ENCODE results near the gene FGF14. TPM values are rescaled to one million over a fixed set of nuclear protein-coding genes. Genes with fewer than 3 reads are reported as not detected.

Gene FGF14
- total RNA-seq, 1 donor from 2014 or later, result 1.7 TPM

DNA sequence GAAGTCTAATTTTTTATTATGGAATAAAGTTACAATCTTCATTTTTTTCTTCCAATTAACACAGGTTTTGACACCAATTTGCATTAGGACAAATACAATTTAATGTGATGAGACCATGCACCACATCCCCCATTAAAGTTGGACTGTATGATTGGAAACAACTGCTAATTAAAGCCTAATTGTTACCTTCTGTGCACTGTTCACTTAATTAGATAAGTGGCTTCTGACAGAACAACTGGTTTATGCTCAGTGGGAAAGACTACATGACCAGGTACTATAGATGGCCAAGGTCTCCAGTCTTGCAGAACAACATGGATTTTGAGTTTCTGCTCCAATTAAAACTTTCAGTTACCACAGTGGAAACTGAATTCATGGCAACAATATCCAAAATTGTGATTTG lies 198.1 kb downstream of the FGF14 start:
- no peak for DNase-seq (ENCODE audit: low read depth, low spot score)
- Mint-ChIP-seq H3K4me3 (no peak overlapping the region), H3K27ac (ENCODE audit: unreplicated experiment) (no peak overlapping the region), H3K9me3 (no peaks in the 10 kb centered on the region), H3K27me3 (ENCODE audit: low read depth) (peaks cover 40% of the 10 kb centered on the region), H3K36me3 (ENCODE audit: low read depth) (no peaks in the 10 kb centered on the region), H3K4me1 (no peaks in the 10 kb centered on the region)
- TF ChIP-seq, protein P1, sequence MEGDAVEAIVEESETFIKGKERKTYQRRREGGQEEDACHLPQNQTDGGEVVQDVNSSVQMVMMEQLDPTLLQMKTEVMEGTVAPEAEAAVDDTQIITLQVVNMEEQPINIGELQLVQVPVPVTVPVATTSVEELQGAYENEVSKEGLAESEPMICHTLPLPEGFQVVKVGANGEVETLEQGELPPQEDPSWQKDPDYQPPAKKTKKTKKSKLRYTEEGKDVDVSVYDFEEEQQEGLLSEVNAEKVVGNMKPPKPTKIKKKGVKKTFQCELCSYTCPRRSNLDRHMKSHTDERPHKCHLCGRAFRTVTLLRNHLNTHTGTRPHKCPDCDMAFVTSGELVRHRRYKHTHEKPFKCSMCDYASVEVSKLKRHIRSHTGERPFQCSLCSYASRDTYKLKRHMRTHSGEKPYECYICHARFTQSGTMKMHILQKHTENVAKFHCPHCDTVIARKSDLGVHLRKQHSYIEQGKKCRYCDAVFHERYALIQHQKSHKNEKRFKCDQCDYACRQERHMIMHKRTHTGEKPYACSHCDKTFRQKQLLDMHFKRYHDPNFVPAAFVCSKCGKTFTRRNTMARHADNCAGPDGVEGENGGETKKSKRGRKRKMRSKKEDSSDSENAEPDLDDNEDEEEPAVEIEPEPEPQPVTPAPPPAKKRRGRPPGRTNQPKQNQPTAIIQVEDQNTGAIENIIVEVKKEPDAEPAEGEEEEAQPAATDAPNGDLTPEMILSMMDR (conservative IDR thresholded peaks at IDR 0.05), result no peak

DNA sequence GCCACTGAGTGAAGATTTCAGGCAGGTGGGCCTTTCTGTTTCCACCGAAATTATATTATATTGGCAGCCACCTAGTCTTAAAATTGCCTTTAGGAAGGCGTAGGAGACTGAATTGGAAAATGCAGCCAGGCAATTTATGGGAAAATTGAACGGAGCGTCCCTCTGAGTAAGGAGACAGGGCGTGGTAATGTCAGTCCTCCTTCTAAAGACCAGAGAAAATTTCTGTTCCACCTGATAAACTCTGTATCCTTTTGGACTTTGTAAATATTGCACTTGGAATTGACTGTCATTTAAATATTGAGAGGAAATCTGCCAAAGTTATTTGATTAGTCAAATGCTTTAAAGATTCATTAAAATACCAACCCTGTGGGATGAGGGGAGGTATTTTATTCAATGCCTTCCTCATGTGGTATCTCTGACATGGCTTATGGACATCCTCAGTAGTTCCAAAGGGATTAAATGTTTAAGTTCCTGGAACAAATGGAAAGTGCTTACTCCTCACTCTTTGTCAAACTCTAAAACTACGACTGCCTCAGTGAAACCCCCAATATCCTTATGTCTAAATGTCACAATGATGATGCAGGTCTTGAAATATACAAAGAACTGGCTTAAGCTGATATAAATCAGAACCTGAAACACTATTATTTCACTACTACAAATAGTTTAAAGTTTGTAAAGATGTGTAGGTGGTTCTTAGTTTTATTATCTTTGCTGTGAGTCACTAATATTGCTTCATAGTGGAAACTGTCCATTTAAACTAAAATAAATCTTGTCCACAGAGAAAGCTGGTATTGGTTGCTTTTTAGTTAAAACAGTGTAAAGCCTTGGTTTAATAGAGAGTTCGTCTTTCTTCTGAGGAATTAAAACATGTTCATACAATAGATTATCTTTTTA lies 203.2 kb downstream of the FGF14 start:
- peaks cover 55% of the 10 kb centered on the region for H3K27me3 Mint-ChIP-seq (ENCODE audit: low read depth)
- peaks cover 15% of the 10 kb centered on the region for H3K4me1 Mint-ChIP-seq
- no peaks in the 10 kb centered on the region for H3K36me3 Mint-ChIP-seq (ENCODE audit: low read depth)
- H3K27ac Mint-ChIP-seq (ENCODE audit: unreplicated experiment), result no peak overlapping the region
- H3K4me3 Mint-ChIP-seq, result no peak overlapping the region
- TF ChIP-seq, protein P1 (conservative IDR thresholded peaks at IDR 0.05), result no peak
- H3K9me3 Mint-ChIP-seq, result peaks cover 3% of the 10 kb centered on the region
- DNase-seq (ENCODE audit: low read depth, low spot score), result no peak

DNA sequence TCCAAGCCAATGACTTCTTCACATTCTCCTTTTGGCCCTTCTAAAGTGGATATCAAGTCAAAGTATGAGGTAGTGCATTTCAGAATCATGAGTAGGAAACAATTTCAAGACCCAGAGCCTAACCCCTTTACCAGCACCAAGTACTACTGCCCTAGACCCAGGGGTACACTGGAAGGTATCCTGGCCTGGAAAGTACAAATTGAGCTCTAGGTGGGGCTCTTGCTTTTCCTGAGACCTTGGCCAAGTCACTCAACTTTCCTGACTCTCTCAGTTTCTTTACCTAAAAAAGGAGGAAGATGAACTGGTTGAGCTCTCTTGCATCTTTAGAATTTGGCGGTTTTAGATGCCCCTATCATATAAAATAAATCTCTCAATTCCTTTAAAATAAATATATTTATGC lies 204.7 kb downstream of the FGF14 start:
- Mint-ChIP-seq H3K9me3 (peaks cover 3% of the 10 kb centered on the region), H3K27me3 (ENCODE audit: low read depth) (peaks cover 51% of the 10 kb centered on the region), H3K27ac (ENCODE audit: unreplicated experiment) (no peak overlapping the region), H3K4me1 (peaks cover 19% of the 10 kb centered on the region), H3K36me3 (ENCODE audit: low read depth) (no peaks in the 10 kb centered on the region), H3K4me3 (no peak overlapping the region)
- no peak for DNase-seq (ENCODE audit: low read depth, low spot score)
- TF ChIP-seq, protein P1 (conservative IDR thresholded peaks at IDR 0.05), result no peak

DNA sequence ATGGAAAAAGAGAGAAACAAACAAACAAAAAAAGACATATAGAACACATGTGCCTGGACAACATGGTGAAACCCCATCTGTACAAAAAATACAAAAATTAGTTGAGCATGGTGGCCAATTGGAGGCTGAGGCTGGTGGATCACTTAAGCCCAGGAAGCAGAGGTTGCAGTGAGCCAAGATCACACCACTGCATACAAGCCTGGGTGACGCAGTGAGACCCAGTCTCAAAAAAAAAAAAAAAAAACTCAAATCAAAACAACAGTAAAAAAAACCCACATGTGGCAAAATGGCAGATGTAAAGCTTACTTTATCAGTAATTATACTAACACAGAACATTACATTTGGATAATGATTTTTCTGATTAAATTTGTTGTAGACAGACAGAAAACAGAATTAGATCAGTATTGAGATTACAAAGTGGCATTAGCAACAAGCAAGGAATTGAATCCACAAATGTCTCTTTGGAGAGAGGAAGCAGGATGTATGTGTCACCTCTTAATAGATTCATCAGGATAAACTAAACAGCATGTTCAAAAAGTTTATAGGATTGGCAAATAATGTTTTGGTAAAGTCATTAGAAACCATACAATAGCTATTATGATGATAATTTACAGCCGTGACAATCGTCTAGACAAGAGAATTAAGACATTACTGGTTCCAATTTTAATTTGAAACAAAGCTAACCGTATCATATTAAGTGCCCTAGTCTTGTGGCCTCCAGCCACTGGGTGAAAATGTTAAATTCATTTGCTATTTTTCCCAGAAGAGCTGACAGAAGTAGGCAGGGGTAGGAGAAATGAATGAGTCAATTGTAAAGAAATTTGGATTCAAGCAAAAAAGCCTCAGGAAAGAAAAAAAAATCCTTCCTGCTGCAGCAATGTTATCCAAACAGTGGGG lies 206.0 kb downstream of the FGF14 start:
- H3K27ac Mint-ChIP-seq (ENCODE audit: unreplicated experiment), result no peak overlapping the region
- peaks cover 22% of the 10 kb centered on the region for H3K4me1 Mint-ChIP-seq
- DNase-seq (ENCODE audit: low read depth, low spot score), result no peak
- peaks cover 3% of the 10 kb centered on the region for H3K9me3 Mint-ChIP-seq
- TF ChIP-seq, protein P1 (conservative IDR thresholded peaks at IDR 0.05), result no peak
- no peak overlapping the region for H3K4me3 Mint-ChIP-seq
- peaks cover 39% of the 10 kb centered on the region for H3K27me3 Mint-ChIP-seq (ENCODE audit: low read depth)
- no peaks in the 10 kb centered on the region for H3K36me3 Mint-ChIP-seq (ENCODE audit: low read depth)

DNA sequence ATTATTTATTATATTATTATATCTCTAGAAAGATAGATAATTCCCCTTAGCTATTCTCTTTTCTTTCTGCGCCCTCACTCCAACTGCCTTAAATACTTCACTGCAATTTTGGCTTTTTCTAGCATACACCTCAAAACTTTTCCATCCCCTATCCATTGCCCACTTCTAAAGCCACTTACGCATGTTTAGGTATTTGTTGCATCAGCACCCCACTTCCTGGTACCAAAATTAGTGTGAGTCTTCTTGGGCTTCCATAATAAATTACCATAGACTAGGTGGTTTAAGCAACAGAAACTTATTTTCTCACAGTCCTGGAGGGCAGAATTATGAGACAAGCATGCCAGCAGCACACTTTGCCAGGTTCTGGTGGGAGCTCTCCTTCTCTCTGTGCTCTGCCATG lies 209.0 kb downstream of the FGF14 start:
- H3K9me3 Mint-ChIP-seq, result peaks cover 6% of the 10 kb centered on the region
- H3K27ac Mint-ChIP-seq (ENCODE audit: unreplicated experiment), result no peak overlapping the region
- DNase-seq (ENCODE audit: low read depth, low spot score), result no peak
- TF ChIP-seq, protein P1 (conservative IDR thresholded peaks at IDR 0.05), result no peak
- no peak overlapping the region for H3K4me3 Mint-ChIP-seq
- H3K27me3 Mint-ChIP-seq (ENCODE audit: low read depth), result peaks cover 18% of the 10 kb centered on the region
- H3K4me1 Mint-ChIP-seq, result peaks cover 22% of the 10 kb centered on the region
- peaks cover 5% of the 10 kb centered on the region for H3K36me3 Mint-ChIP-seq (ENCODE audit: low read depth)

Measured in neural crest cell (in vitro differentiated cells).